IPS DF 6.9 (cell line): ENCODE results near the gene AKAP3.

Experiments
- DNase-seq: peaks from one replicate; pipeline ENCODE4 v3.0.0-alpha.2; 2013; ENCODE audit warnings: low read depth, low spot score
- H3K27ac ChIP-seq: one replicate; pipeline ENCODE4 v1.5.1; 2013; ENCODE audit warnings: low read length, control low read depth
- H3K27me3 ChIP-seq: 2 replicates; pipeline ENCODE4 v1.6.1; 2013; ENCODE audit warnings: mild to moderate bottlenecking, low read length; ENCODE audit not compliant: control insufficient read depth, insufficient read depth
- H3K36me3 ChIP-seq: 2 replicates; pipeline ENCODE4 v1.6.1; 2013; ENCODE audit warnings: low read length; ENCODE audit not compliant: control insufficient read depth, insufficient read depth
- H3K4me1 ChIP-seq: 2 replicates; pipeline ENCODE4 v1.6.1; 2013; ENCODE audit warnings: low read length; ENCODE audit not compliant: control insufficient read depth, insufficient read depth
- H3K4me3 ChIP-seq: 2 replicates; pipeline ENCODE4 v1.5.1; 2013; ENCODE audit warnings: mild to moderate bottlenecking, low read length
- H3K9me3 ChIP-seq: 2 replicates; pipeline ENCODE4 v1.6.1; 2013; ENCODE audit warnings: low read length, inconsistent platforms; ENCODE audit not compliant: control insufficient read depth, insufficient read depth
- WGBS: extraction: QIAGEN DNeasy Blood & Tissue Kit; methylation state at CpG from one replicate; pipeline ENCODE4 v1.1.7; 2013; ENCODE audit warnings: mixed read lengths, missing lambda C conversion rate; ENCODE audit not compliant: insufficient read length, insufficient coverage; 5-methylcytosine and 5-hydroxymethylcytosine counted together

The AKAP3 gene

DNA sequence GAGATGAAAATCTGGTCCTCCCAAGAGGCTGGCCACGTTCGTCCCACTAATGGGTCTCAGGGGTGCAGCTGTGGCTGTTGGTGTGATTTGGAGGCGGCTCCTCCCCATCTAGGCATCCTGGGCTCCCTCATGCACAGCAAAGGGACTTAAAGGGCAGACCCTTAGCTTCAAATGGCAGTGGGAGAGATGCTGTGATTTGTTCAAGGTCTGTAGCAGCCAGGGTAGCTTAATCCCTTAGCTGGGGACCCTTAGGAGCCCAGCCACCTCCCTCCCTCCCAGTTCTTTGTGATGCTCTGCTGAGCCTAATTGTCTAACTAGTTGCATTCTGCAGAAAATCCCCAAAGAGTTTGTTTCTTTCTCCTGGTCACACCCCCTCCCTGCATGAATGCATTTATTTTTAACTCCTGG lies 68.6 kb downstream of the AKAP3 start:
- Histone ChIP-seq H3K4me3 (no peak overlapping the region), H3K36me3 (no peaks in the 10 kb centered on the region), H3K27me3 (no peaks in the 10 kb centered on the region), H3K27ac (no peak overlapping the region), H3K4me1 (no peaks in the 10 kb centered on the region), H3K9me3 (no peaks in the 10 kb centered on the region)
- WGBS, result no CpG with 5 or more reads among the region's 3 CpGs
- no peak for DNase-seq

DNA sequence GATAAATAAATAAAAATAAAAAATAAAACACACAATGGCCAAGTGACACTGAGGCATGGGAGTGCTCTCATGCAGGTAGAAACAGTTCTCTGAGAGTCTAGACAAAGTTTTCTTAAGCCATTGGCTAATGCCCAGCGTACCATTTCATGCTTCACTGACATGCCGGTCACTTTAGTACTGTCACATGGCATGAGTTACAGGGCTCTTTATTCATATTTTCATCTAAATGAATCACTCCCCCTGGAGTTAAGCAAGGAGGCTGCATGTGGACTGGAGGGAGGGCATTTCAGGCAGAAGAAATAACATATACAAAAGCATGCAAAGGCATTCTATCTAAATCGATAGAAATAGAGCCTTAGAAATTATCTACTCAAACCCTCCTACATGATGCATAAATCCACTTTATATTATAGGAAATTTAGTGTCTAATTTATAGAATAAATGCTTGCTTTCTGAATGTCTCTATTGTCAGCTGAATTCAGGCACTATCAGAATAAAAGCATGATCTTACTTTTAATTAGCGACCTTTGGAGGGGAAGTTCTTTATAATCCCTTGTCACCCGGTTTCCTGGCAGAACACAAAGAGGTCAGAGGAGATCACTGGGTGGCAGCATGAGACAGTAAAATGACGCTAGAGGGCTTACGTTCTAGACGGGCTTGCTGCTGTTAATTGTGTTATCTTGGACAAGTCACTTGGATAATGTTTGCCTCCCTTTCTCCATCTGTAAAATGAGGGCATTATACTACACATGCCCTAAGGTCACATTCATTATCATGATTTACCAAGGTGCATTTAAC lies 69.3 kb downstream of the AKAP3 start:
- WGBS, result no CpG with 5 or more reads among the region's 8 CpGs
- no peak overlapping the region for H3K4me3 ChIP-seq
- H3K4me1 ChIP-seq, result no peaks in the 10 kb centered on the region
- H3K27me3 ChIP-seq, result no peaks in the 10 kb centered on the region
- no peaks in the 10 kb centered on the region for H3K9me3 ChIP-seq
- no peak overlapping the region for H3K27ac ChIP-seq
- H3K36me3 ChIP-seq, result no peaks in the 10 kb centered on the region
- no peak for DNase-seq

DNA sequence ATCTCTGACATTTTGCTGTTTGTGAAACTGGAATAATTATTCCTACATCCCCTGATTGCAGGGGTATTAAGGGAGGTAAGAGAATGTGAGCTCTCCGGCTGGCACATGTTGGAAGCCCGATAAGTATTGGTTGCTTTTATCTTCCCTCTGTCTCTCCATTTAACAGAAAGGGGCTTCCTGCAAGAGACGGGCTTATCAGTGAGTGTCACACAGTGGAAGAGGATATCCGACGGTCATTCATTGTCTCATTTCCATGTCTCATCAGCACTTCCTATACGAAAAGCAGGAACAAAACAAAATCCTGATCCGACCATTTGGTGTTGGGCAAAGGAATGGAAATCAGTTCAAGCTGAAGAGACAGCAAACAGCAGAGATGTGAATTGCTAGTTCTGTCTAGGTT lies 76.2 kb downstream of the AKAP3 start:
- no peaks in the 10 kb centered on the region for H3K4me1 ChIP-seq
- 0 out of 2 replicates have a peak, but pooled peaks cover 1% of the 10 kb centered on the region for H3K27me3 ChIP-seq
- H3K9me3 ChIP-seq, result no peaks in the 10 kb centered on the region
- DNase-seq, result no peak
- WGBS, result no CpG with 5 or more reads among the region's 7 CpGs
- H3K4me3 ChIP-seq, result no peak overlapping the region
- no peak overlapping the region for H3K27ac ChIP-seq
- H3K36me3 ChIP-seq, result no peaks in the 10 kb centered on the region

DNA sequence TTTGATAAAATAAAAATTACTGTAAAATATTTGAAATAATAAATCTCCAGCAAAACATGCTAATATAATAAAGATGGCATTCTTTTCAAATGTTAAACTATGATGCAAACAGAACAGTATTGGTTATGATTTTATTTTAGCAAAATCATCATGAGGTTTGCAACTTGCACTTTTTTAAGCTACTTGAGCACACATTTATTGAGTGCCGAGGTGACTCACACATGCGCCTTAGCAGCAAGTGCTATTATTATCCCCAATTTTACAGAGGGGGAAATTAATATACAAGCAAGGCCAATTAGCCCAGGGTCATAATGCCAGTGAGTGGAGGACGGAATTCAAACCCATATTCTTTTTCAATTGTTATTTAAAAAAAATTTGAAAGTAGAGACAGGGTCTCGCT lies 79.6 kb downstream of the AKAP3 start:
- no peaks in the 10 kb centered on the region for H3K4me1 ChIP-seq
- H3K9me3 ChIP-seq, result no peaks in the 10 kb centered on the region
- no CpG with 5 or more reads among the region's 4 CpGs for WGBS
- no peak for DNase-seq
- no peak overlapping the region for H3K27ac ChIP-seq
- 0 out of 2 replicates have a peak, but pooled peaks cover 1% of the 10 kb centered on the region for H3K27me3 ChIP-seq
- H3K36me3 ChIP-seq, result no peaks in the 10 kb centered on the region
- H3K4me3 ChIP-seq, result no peak overlapping the region

DNA sequence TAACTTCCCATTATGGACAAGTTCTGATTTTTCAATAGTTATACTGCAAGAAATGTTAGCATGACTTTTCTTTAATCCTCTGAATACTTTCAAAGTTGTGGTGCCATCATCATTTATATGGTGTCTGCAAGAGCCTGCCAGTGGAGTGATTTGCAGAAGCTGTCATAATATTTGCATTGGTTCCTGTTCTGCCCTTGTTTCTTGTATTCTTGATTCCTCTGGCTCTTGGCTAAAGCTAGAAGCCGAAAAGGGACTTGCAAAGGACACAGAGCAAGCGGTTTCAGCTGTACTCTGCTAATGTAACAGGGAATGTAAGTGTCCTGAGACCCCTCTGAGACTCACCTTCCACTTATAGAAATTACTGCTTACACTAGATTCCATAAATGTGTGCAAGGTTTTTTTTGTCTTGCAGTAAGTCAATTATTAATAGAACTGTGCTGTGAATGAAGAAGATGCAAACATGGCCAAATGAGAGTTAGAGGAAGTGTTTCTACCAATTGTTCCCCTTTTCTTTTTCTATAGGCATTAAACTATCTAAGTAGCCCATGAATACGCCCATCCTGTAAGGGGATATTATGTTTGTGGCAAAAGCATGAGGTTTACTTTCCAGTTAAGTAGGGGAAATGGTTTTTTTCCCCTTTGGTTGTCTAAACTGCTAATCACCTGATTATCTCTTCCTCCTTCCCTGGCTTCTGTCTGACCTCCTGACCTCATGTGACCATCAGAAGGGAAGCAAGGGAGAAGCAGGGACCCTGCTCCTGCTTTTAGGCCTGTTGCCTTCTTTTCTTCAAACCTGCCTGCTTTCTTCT lies 81.6 kb downstream of the AKAP3 start:
- no peak for DNase-seq

DNA sequence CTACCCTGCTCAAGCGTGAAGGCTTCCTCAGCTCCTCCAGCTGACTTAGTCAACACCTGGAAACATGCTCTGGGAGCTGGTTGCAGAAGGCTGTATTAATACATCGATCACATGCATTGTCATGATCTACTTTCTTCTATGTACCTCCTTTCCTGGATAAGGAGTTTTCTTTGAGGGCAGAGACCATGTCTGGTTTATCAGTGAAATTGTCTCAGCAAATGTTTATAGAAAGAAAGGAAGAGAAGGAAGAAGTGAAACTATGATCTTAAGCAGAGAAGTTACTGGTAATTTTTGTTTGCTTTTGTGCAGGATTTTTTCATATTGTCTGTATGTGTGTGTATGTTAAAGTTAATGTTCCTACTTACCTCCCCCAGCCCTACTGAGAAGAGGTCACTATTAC lies 82.4 kb downstream of the AKAP3 start:
- Histone ChIP-seq H3K36me3 (no peaks in the 10 kb centered on the region), H3K27me3 (peaks cover 7% of the 10 kb centered on the region; the same call in 1 of the 2 replicates), H3K4me3 (no peak overlapping the region), H3K27ac (no peak overlapping the region), H3K9me3 (no peaks in the 10 kb centered on the region), H3K4me1 (peaks cover 3% of the 10 kb centered on the region; the same call in 1 of the 2 replicates)
- no CpG with 5 or more reads among the region's 2 CpGs for WGBS
- no peak for DNase-seq

More for the DNA sequence above, 81.6 kb downstream of the AKAP3 start:
- no peak overlapping the region for H3K4me3 ChIP-seq
- no peak overlapping the region for H3K27ac ChIP-seq
- no peaks in the 10 kb centered on the region for H3K36me3 ChIP-seq
- H3K9me3 ChIP-seq, result no peaks in the 10 kb centered on the region
- H3K27me3 ChIP-seq, result peaks cover 7% of the 10 kb centered on the region; the same call in 1 of the 2 replicates
- H3K4me1 ChIP-seq, result peaks cover 3% of the 10 kb centered on the region; the same call in 1 of the 2 replicates
- no CpG with 5 or more reads among the region's 3 CpGs for WGBS
